GM10847 (cell line): ENCODE results near the gene PHACTR1.

Source experiments
- POLR2A ChIP-seq: IDR thresholded peaks from 2 replicates; pipeline ENCODE4 v1.6.1; 2011; ENCODE audit not compliant: insufficient read length; ENCODE audit errors: extremely low read depth

The PHACTR1 gene

GRCh38 chr6:13089296-13089994 is 372.9 kb downstream of the PHACTR1 start:
- TF ChIP-seq POLR2A = no peak

- no peak for TF ChIP-seq POLR2A
Measured at GRCh38 chr6:13091192-13091591, 374.6 kb downstream of the PHACTR1 start.

- no peak for TF ChIP-seq POLR2A
Measured at GRCh38 chr6:13094781-13095425, 378.3 kb downstream of the PHACTR1 start.

- no peak for TF ChIP-seq POLR2A
Measured at GRCh38 chr6:13096084-13096483, 379.5 kb downstream of the PHACTR1 start.

GRCh38 chr6:13097454-13097853 is 380.9 kb downstream of the PHACTR1 start:
- no peak for TF ChIP-seq POLR2A

GRCh38 chr6:13098006-13098405 is 381.4 kb downstream of the PHACTR1 start:
- no peak for TF ChIP-seq POLR2A

- no peak for TF ChIP-seq POLR2A
Measured at GRCh38 chr6:13098793-13099570, 382.4 kb downstream of the PHACTR1 start.

- TF ChIP-seq POLR2A = no peak
Measured at GRCh38 chr6:13099771-13100170, 383.2 kb downstream of the PHACTR1 start.

- no peak for TF ChIP-seq POLR2A
Measured at GRCh38 chr6:13101409-13101808, 384.8 kb downstream of the PHACTR1 start.

- TF ChIP-seq POLR2A = no peak
Measured at GRCh38 chr6:13101985-13102384, 385.4 kb downstream of the PHACTR1 start.

- TF ChIP-seq POLR2A = no peak
Measured at GRCh38 chr6:13103169-13103568, 386.6 kb downstream of the PHACTR1 start.

- TF ChIP-seq POLR2A = no peak
Measured at GRCh38 chr6:13105139-13105538, 388.6 kb downstream of the PHACTR1 start.

- no peak for TF ChIP-seq POLR2A
Measured at GRCh38 chr6:13112921-13113320, 396.4 kb downstream of the PHACTR1 start.

GRCh38 chr6:13113376-13113775 is 396.8 kb downstream of the PHACTR1 start:
- no peak for TF ChIP-seq POLR2A

- no peak for TF ChIP-seq POLR2A
Measured at GRCh38 chr6:13113981-13114593, 397.5 kb downstream of the PHACTR1 start.

GRCh38 chr6:13116155-13116554 is 399.6 kb downstream of the PHACTR1 start:
- TF ChIP-seq POLR2A = no peak
